Endothelial cell of umbilical vein (primary cell): ENCODE measurements around the gene RAB33B.

ENCODE experiments used
- EZH2 ChIP-seq: IDR thresholded peaks from 2 replicates; pipeline ENCODE4 v1.6.1; 2012; ENCODE audit warnings: borderline replicate concordance, low read depth, mild to moderate bottlenecking, moderate library complexity, low read length, inconsistent platforms; ENCODE audit not compliant: severe bottlenecking
- TF ChIP-seq, protein P1 (sequence below), 2 donors: IDR thresholded peaks; 1 replicate in 1 of 2; 2 replicates in 1 of 2; pipeline ENCODE4 v1.5.1; 2011; ENCODE audit warnings: low read length in 2 of 2, mild to moderate bottlenecking in 2 of 2, moderate library complexity in 2 of 2, control low read depth in 1 of 2, inconsistent platforms in 1 of 2, low read depth in 1 of 2; ENCODE audit not compliant: insufficient read depth in 1 of 2; ENCODE audit errors: extremely low read depth in 1 of 2

DNA sequence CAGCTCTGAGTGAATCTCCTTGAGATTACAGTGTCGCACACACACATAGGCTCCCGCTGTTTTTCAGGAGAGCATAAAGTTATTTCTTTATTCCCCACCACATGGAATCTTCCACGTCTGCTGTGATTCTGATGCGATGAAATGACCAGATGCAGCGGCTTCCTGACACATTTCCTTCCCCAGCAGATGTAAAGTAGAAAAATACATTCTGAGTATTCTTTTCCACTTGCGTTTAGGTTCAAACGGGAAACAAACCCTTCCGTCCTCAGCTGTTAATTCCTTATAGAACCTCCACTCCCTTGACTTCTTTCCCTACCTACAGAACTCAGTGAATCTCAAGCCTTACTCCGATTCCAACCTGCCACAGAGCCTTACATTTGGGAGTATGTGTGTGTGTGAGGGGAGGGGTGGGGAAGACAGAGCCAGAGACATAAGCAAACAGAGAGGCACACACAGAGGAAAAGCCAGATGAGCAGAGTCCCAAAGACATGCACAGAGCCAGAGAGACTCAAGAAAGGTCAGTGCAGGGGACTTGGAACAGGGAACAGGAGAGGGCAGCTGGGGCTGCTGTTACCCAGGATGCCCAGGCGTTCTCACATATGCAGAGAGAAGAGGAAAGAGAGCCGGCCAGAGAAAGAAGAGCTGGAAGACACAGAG is 54.8 kb downstream of the RAB33B start:
- TF ChIP-seq, protein P1, sequence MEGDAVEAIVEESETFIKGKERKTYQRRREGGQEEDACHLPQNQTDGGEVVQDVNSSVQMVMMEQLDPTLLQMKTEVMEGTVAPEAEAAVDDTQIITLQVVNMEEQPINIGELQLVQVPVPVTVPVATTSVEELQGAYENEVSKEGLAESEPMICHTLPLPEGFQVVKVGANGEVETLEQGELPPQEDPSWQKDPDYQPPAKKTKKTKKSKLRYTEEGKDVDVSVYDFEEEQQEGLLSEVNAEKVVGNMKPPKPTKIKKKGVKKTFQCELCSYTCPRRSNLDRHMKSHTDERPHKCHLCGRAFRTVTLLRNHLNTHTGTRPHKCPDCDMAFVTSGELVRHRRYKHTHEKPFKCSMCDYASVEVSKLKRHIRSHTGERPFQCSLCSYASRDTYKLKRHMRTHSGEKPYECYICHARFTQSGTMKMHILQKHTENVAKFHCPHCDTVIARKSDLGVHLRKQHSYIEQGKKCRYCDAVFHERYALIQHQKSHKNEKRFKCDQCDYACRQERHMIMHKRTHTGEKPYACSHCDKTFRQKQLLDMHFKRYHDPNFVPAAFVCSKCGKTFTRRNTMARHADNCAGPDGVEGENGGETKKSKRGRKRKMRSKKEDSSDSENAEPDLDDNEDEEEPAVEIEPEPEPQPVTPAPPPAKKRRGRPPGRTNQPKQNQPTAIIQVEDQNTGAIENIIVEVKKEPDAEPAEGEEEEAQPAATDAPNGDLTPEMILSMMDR (IDR thresholded peaks at IDR 0.05; ENCODE audit: extremely low read depth in 1 of 2, insufficient read depth in 1 of 2, low read depth in 1 of 2, low read length in 2 of 2) = no peak
- TF ChIP-seq EZH2 = no peak
